ENCODE results near the gene CCDC106.

Gene CCDC106

DNA sequence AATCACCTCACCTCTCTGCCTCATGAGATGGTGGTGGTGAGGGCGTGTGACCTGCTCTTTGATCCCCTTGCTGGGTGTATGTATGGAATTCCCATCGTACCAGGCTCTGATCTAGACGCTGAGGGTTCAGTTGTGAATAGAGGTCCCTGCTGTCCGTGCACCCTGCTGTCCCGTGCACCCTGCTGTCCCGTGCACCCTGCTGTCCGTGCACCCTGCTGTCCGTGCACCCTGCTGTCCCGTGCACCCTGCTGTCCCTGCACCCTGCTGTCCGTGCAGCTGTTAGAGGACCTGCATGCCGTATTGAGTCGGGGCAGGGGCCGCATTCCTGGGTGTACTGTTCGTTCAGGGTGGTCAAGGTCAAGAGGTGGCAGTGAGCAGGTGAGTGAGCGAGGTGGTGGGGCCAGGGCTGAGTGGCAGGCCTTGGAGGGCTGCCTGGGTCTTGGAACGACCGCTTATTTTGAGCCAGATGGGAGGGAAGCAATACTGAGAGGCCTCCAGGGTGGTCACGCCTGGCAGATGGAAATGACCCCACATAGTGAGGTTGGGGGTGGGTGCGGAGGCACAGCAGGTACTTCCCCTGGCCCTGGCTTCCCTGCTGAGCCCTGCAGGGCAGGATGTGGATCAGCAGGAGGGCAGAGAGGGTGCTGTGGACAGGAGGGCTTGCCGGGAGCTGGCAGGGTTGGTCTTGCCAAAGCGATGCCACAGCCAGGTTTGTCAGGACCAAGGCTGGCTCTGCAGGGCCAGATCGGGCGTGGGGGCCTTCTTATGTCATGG lies 22.5 kb downstream of the CCDC106 start:
- H3K79me2 ChIP-seq (ENCODE audit: insufficient read depth, low read depth): peaks cover 75% of the 10 kb centered on the region
- H4K20me1 ChIP-seq (ENCODE audit: insufficient read depth): no peaks in the 10 kb centered on the region
- no peaks in the 10 kb centered on the region for H3K27me3 ChIP-seq (ENCODE audit: insufficient read depth, low read depth)
- no peak overlapping the region for H3K27ac ChIP-seq
- no peaks in the 10 kb centered on the region; the same call in 1 of the 2 replicates for H3K36me3 ChIP-seq (ENCODE audit: insufficient read depth)
- no peak overlapping the region for H3K9ac ChIP-seq
- no peak overlapping the region for H2AFZ ChIP-seq (ENCODE audit: low read depth)
- H3K4me3 ChIP-seq (IDR thresholded peaks at IDR 0.05; ENCODE audit: insufficient read depth, low read depth, low read length): no peak overlapping the region
- H3K4me2 ChIP-seq: no peak overlapping the region
- TF ChIP-seq, protein P1, sequence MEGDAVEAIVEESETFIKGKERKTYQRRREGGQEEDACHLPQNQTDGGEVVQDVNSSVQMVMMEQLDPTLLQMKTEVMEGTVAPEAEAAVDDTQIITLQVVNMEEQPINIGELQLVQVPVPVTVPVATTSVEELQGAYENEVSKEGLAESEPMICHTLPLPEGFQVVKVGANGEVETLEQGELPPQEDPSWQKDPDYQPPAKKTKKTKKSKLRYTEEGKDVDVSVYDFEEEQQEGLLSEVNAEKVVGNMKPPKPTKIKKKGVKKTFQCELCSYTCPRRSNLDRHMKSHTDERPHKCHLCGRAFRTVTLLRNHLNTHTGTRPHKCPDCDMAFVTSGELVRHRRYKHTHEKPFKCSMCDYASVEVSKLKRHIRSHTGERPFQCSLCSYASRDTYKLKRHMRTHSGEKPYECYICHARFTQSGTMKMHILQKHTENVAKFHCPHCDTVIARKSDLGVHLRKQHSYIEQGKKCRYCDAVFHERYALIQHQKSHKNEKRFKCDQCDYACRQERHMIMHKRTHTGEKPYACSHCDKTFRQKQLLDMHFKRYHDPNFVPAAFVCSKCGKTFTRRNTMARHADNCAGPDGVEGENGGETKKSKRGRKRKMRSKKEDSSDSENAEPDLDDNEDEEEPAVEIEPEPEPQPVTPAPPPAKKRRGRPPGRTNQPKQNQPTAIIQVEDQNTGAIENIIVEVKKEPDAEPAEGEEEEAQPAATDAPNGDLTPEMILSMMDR (conservative IDR thresholded peaks at IDR 0.05; ENCODE audit: low read depth, low read length): no peak
- H3K4me1 ChIP-seq (ENCODE audit: low read depth, poor library complexity, severe bottlenecking): peaks cover 3% of the 10 kb centered on the region

DNA sequence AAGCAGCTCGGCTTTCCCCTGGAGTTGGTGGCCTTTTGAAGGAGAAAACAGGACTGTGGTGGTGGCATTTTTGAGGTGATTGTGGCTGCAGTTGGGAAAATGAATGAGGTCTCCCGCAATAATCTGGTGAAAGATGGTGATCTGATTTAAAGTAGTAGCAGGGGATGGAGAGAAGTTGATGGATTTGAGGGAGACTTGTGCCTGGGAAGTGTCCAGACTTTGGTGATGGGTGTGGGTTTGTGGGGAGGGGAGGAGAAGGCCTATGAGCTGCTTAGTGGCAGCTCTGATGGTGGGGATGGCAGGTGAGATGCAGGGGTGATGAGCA lies 23.0 kb downstream of the CCDC106 start:
- H3K4me3 ChIP-seq (IDR thresholded peaks at IDR 0.05; ENCODE audit: insufficient read depth, low read depth, low read length): no peak overlapping the region
- no peaks in the 10 kb centered on the region; the same call in 1 of the 2 replicates for H3K36me3 ChIP-seq (ENCODE audit: insufficient read depth)
- H3K79me2 ChIP-seq (ENCODE audit: insufficient read depth, low read depth): peaks cover 75% of the 10 kb centered on the region
- no peaks in the 10 kb centered on the region for H3K27me3 ChIP-seq (ENCODE audit: insufficient read depth, low read depth)
- no peak overlapping the region for H3K9ac ChIP-seq
- H3K27ac ChIP-seq: no peak overlapping the region
- H4K20me1 ChIP-seq (ENCODE audit: insufficient read depth): no peaks in the 10 kb centered on the region
- peaks cover 4% of the 10 kb centered on the region for H3K4me1 ChIP-seq (ENCODE audit: low read depth, poor library complexity, severe bottlenecking)
- TF ChIP-seq, protein P1 (conservative IDR thresholded peaks at IDR 0.05; ENCODE audit: low read depth, low read length): no peak
- no peak overlapping the region for H2AFZ ChIP-seq (ENCODE audit: low read depth)
- no peak overlapping the region for H3K4me2 ChIP-seq

DNA sequence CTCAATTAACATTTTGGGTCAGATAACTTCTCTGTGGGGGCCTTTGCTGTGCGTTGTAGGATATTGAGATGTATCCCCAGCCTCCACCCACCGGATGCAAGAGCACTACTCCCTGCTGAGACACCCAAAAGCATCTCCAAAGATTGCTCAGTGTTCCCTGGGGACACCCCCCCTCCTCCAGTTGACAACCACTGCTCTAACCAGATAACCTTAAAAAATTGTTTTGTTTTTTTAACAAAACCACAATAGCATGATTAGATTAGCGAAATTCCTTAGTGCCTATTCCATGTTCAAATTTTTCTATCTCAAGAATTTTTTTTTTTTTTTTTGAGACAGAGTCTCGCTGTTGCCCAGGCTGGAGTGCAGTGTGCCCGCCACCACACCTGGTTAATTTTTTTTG lies 24.4 kb downstream of the CCDC106 start:
- H2AFZ ChIP-seq (ENCODE audit: low read depth): no peak overlapping the region
- H3K4me2 ChIP-seq: no peak overlapping the region
- H3K27me3 ChIP-seq (ENCODE audit: insufficient read depth, low read depth): no peaks in the 10 kb centered on the region
- H3K27ac ChIP-seq: no peak overlapping the region
- no peak overlapping the region for H3K4me3 ChIP-seq (IDR thresholded peaks at IDR 0.05; ENCODE audit: insufficient read depth, low read depth, low read length)
- peaks cover 18% of the 10 kb centered on the region for H3K4me1 ChIP-seq (ENCODE audit: low read depth, poor library complexity, severe bottlenecking)
- no peak overlapping the region for H3K9ac ChIP-seq
- H4K20me1 ChIP-seq (ENCODE audit: insufficient read depth): no peaks in the 10 kb centered on the region
- TF ChIP-seq, protein P1 (conservative IDR thresholded peaks at IDR 0.05; ENCODE audit: low read depth, low read length): no peak
- H3K36me3 ChIP-seq (ENCODE audit: insufficient read depth): no peaks in the 10 kb centered on the region; the same call in 1 of the 2 replicates
- H3K79me2 ChIP-seq (ENCODE audit: insufficient read depth, low read depth): peaks cover 75% of the 10 kb centered on the region

DNA sequence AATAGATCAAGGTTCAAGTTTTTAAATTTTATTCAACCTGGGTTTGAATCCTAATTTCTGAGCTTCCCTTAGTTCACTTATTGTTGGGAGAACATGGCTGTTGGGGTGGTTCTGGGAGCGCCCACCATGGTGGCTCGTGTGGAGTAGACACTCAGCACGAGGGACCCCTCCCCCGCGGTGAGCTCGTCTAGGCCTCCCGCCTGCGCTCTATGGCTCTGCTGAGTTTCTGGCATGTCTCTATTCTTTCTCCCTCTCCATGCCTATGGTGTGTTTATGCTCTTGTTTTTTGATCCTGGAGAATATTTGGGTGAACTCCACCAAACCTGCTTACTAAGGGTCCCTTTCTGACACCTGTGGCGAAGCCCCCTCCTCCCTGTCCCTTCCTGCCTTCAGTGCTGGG lies 25.5 kb downstream of the CCDC106 start:
- Histone ChIP-seq H3K4me1 (ENCODE audit: low read depth, poor library complexity, severe bottlenecking) (peaks cover 28% of the 10 kb centered on the region), H3K79me2 (ENCODE audit: insufficient read depth, low read depth) (peaks cover 75% of the 10 kb centered on the region), H3K36me3 (ENCODE audit: insufficient read depth) (no peaks in the 10 kb centered on the region; the same call in 1 of the 2 replicates), H3K4me2 (no peak overlapping the region), H3K9ac (no peak overlapping the region), H3K4me3 (IDR thresholded peaks at IDR 0.05; ENCODE audit: insufficient read depth, low read depth, low read length) (no peak overlapping the region), H4K20me1 (ENCODE audit: insufficient read depth) (no peaks in the 10 kb centered on the region), H3K27ac (peak overlapping the region; percentile 12; the same call in 1 of the 2 replicates), H3K27me3 (ENCODE audit: insufficient read depth, low read depth) (no peaks in the 10 kb centered on the region), H2AFZ (ENCODE audit: low read depth) (no peak overlapping the region)
- TF ChIP-seq, protein P1 (conservative IDR thresholded peaks at IDR 0.05; ENCODE audit: low read depth, low read length): no peak

Data from KMS-11 (cell line).